Muscle layer of duodenum (tissue), 2 donors: ENCODE data around the gene ODAD4.

Experiments
- H3K27ac ChIP-seq: one replicate; pipeline ENCODE4 v1.7.0; 2013; ENCODE audit warnings: mild to moderate bottlenecking, low read length
- H3K27me3 ChIP-seq: one replicate; pipeline ENCODE4 v1.7.0; 2013; ENCODE audit warnings: low read depth, mild to moderate bottlenecking, control low read depth, low read length
- H3K36me3 ChIP-seq, 2 donors: one replicate each; pipeline ENCODE4 v1.7.0; 2013; ENCODE audit warnings: low read length in 2 of 2, control low read depth in 1 of 2, mild to moderate bottlenecking in 1 of 2; ENCODE audit not compliant: insufficient read depth in 2 of 2, control insufficient read depth in 1 of 2
- H3K4me1 ChIP-seq, 2 donors: one replicate each; pipeline ENCODE4 v1.7.0; 2013; ENCODE audit warnings: low read length in 2 of 2, mild to moderate bottlenecking in 2 of 2, control low read depth in 1 of 2, moderate library complexity in 1 of 2; ENCODE audit not compliant: insufficient read depth in 2 of 2, control insufficient read depth in 1 of 2
- H3K4me3 ChIP-seq, 2 donors: one replicate each; pipeline ENCODE4 v1.7.0; 2013; ENCODE audit warnings: low read length in 2 of 2, low read depth in 1 of 2, mild to moderate bottlenecking in 1 of 2
- H3K9me3 ChIP-seq, 2 donors: one replicate each; pipeline ENCODE4 v1.7.0; 2013; ENCODE audit warnings: low read length in 2 of 2, control low read depth in 1 of 2, mild to moderate bottlenecking in 1 of 2; ENCODE audit not compliant: control insufficient read depth in 1 of 2
- donor health status: healthy.

Gene ODAD4

DNA sequence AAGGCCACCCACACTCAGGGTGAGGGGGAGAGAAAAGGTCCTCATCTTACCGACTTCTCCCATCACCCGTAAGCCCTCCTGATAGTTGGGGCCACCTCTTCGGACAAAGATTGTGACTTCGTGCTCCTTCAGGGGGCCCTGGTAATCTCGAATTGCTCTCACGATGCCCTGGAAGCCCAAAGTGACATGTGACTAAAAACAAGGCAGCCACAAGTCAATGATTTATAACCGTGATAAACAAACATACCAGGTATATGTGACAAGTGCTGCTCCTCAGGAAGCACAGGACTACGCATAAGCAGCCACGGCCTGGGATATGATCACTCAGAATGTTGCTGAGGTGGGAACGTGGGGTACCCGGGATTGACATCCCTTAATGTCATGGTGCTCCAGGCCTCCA is 28.8 kb upstream of the ODAD4 start:
- H3K9me3 ChIP-seq: no peaks in the 10 kb centered on the region
- H3K36me3 ChIP-seq: peaks cover 61 to 67% of the 10 kb centered on the region in 2 donors
- H3K4me1 ChIP-seq: peaks cover 0 to 2% of the 10 kb centered on the region in 2 donors
- no peaks in the 10 kb centered on the region for H3K27me3 ChIP-seq
- no peak overlapping the region for H3K4me3 ChIP-seq
- no peak overlapping the region for H3K27ac ChIP-seq

GRCh38 chr17:41904242-41904841 is 26.1 kb upstream of the ODAD4 start:
- Histone ChIP-seq H3K27ac (no peak overlapping the region), H3K4me1 (peaks cover 0 to 10% of the 10 kb centered on the region in 2 donors), H3K9me3 (no peaks in the 10 kb centered on the region), H3K36me3 (peaks cover 55 to 69% of the 10 kb centered on the region in 2 donors), H3K4me3 (no peak overlapping the region), H3K27me3 (no peaks in the 10 kb centered on the region)

DNA sequence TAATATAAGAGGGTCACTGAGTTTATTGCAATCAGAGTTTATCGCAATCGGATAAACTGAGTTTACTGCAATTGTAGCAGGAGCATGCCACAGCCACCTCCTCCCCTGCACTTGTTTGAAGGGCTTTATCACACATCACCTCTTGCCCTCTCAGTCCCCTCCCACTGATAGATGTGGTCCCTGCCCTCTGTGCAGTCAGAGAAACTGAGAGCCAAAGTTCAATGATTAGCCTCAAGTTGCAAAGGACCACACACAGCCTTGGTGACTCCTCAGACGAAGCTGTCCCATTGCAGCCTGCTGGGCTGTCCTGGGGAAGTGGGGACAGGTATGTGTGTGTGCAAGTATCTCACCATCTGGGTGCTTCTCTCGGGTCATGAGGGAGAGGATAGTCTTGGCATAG is 25.2 kb upstream of the ODAD4 start:
- peaks cover 0 to 10% of the 10 kb centered on the region in 2 donors for H3K4me1 ChIP-seq
- H3K36me3 ChIP-seq: peaks cover 59 to 77% of the 10 kb centered on the region in 2 donors
- H3K9me3 ChIP-seq: no peaks in the 10 kb centered on the region
- no peaks in the 10 kb centered on the region for H3K27me3 ChIP-seq
- no peak overlapping the region for H3K27ac ChIP-seq
- no peak overlapping the region for H3K4me3 ChIP-seq

GRCh38 chr17:41906465-41907184 is 23.8 kb upstream of the ODAD4 start:
- Histone ChIP-seq H3K27ac (no peak overlapping the region), H3K27me3 (no peaks in the 10 kb centered on the region), H3K9me3 (no peaks in the 10 kb centered on the region), H3K4me3 (no peak overlapping the region), H3K36me3 (peaks cover 67 to 85% of the 10 kb centered on the region in 2 donors), H3K4me1 (peaks cover 0 to 10% of the 10 kb centered on the region in 2 donors)

GRCh38 chr17:41907185-41907556 is 23.2 kb upstream of the ODAD4 start:
- Histone ChIP-seq H3K27ac (no peak overlapping the region), H3K4me1 (peaks cover 0 to 10% of the 10 kb centered on the region in 2 donors), H3K27me3 (no peaks in the 10 kb centered on the region), H3K9me3 (no peaks in the 10 kb centered on the region), H3K36me3 (peaks cover 64 to 85% of the 10 kb centered on the region in 2 donors), H3K4me3 (no peak overlapping the region)

DNA sequence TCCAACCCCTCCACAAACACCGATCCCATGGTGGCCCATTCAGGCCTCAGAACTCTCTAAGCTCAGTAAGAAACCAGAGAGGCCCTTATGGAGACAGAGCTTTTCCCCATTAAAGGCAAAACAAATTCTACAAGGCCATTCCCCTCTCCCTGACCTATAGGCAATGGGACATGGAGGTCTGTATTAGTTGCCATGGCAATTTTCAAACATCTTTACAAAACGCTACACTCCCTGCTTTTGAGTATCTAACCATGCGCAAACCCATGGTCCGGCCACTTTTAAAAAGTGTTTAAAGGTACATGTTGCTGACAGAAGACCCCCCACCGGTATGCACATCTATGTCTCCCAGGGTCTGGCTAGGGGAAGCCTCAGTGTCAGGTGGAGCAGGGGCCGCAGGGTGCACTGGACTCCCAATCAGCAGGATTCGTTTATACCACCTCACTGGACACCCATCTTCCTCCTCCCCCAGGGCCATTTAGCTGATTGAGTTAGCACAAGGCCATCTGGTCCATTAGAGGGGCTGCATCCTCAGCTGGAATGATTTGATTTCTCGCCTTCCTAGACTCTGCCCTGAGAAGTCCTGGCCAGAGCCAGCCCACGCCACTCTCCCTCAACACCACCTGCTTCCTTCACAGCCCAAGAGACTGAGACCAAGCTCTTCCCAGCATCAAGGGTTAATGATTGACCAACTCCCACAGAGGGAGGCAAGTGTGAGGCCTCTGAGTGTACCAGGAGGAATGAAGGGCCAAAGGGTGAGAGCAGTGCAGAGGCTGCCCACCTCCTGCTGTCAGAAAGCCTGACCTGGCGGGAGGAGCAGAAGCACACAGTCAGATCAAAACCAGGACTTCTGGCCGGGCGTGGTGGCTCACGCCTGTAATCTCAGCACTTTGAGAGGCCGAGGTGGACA is 22.5 kb upstream of the ODAD4 start:
- H3K27ac ChIP-seq: no peak overlapping the region
- H3K4me3 ChIP-seq: no peak overlapping the region
- no peaks in the 10 kb centered on the region for H3K27me3 ChIP-seq
- peaks cover 0 to 10% of the 10 kb centered on the region in 2 donors for H3K4me1 ChIP-seq
- no peaks in the 10 kb centered on the region for H3K9me3 ChIP-seq
- peaks cover 71 to 86% of the 10 kb centered on the region in 2 donors for H3K36me3 ChIP-seq

DNA sequence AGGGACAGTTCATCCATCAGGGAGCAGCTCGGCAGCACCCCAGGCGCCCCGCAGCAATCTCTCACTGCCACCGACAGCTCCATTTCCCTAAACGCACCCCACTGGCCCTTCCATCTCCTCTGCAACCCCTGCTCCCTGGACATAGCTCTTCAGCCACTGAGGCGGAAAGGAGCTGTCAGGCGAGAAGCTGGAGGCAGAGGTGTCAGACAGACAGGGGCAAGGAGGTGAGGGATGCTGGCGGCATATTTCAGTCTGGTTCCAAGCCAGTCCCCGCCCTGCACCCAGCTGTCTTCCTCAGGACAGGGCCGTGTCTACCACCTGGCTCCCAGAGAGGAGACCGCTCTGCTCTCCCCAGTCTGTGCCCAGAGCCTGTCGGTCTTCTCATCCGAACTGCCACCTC is 21.3 kb upstream of the ODAD4 start:
- no peaks in the 10 kb centered on the region for H3K27me3 ChIP-seq
- H3K36me3 ChIP-seq: peaks cover 75 to 90% of the 10 kb centered on the region in 2 donors
- no peaks in the 10 kb centered on the region for H3K9me3 ChIP-seq

GRCh38 chr17:41910701-41911391 is 19.6 kb upstream of the ODAD4 start:
- Histone ChIP-seq H3K4me1 (peaks cover 7 to 10% of the 10 kb centered on the region in 2 donors), H3K27me3 (no peaks in the 10 kb centered on the region), H3K9me3 (no peaks in the 10 kb centered on the region), H3K27ac (no peak overlapping the region), H3K4me3 (no peak overlapping the region), H3K36me3 (peaks cover 57 to 72% of the 10 kb centered on the region in 2 donors)

More for the DNA sequence above, 21.3 kb upstream of the ODAD4 start:
- H3K4me3 ChIP-seq: no peak overlapping the region
- peaks cover 3 to 10% of the 10 kb centered on the region in 2 donors for H3K4me1 ChIP-seq
- H3K27ac ChIP-seq: no peak overlapping the region

DNA sequence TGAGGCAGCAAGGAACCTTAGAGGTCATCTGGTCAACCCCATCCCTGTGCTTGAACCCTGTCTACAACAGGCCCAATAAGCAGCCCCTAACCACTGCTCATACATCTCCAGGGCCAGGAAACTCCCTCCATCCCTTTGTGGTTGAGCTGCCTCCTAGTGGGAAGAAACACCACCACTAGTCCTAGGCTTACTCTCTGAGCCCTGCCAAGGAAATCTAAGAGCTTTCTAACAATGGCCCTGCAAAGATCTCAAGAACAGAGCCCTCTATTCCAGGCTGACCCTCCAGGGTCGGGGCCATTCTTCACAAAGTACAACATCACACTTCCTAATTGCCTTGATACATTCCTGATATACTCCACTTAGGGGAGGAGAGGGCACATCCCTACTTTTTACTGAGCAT is 17.5 kb upstream of the ODAD4 start:
- Histone ChIP-seq H3K4me1 (peaks cover 7 to 14% of the 10 kb centered on the region in 2 donors), H3K9me3 (no peaks in the 10 kb centered on the region), H3K27ac (no peak overlapping the region), H3K27me3 (no peaks in the 10 kb centered on the region), H3K4me3 (no peak overlapping the region), H3K36me3 (peaks cover 43 to 52% of the 10 kb centered on the region in 2 donors)

DNA sequence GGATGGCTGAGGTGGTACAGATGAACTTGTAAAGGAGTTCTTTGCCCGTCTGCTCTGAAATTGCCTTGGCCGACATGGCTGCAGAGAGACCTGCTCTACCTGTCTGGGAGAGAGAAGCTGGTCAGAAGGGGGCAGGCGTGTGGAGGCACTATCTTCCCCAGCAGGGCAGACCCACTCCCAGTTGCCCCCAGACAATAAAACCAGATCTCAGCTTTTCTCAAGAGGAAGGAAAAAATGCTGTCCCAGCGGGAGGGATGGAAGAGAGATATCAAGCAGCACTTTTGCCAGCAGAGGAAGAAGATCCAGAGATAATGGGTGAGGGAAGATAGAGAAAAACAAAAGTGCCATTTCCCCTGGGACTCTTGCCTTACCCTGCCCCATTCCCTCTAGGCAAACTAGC is 16.6 kb upstream of the ODAD4 start:
- Histone ChIP-seq H3K27ac (no peak overlapping the region), H3K4me3 (no peak overlapping the region), H3K9me3 (no peaks in the 10 kb centered on the region), H3K4me1 (peaks cover 7 to 14% of the 10 kb centered on the region in 2 donors), H3K36me3 (peaks cover 40 to 48% of the 10 kb centered on the region in 2 donors), H3K27me3 (no peaks in the 10 kb centered on the region)
